Posterior vena cava (tissue), 2 donors: ENCODE results near the gene FGF12. TPM values are rescaled to one million over a fixed set of nuclear protein-coding genes. Genes with fewer than 3 reads are reported as not detected.

Source experiments
- DNase-seq: peaks from one replicate; pipeline ENCODE4 v3.0.0-alpha.2; 2020; ENCODE audit warnings: low spot score
- intact Hi-C, 2 donors: fragments of 100-400 bp; cut with DNase I; formaldehyde crosslinking; loops; one replicate each; pipeline versions ENCODE4 v1.14.1 to v1.14.2; 2022 to 2023
- total RNA-seq, 2 donors: library from RNA; stranded (reverse); fragmentation: NEBNext Ultra II Directional; extraction: Animal tissue kit (Norgen Biotek cat#: 25700); gene quantifications; one replicate each; pipeline ENCODE4 v1.2.1, GENCODE V29; 2021
- donor health status: DM: yes; HTN: yes; CAD: no.
- donor health status: DM: yes; HTN: yes; CAD: no.

The FGF12 gene
- total RNA-seq, 2 donors from 2014 or later = 1.4 to 1.7 TPM

DNA sequence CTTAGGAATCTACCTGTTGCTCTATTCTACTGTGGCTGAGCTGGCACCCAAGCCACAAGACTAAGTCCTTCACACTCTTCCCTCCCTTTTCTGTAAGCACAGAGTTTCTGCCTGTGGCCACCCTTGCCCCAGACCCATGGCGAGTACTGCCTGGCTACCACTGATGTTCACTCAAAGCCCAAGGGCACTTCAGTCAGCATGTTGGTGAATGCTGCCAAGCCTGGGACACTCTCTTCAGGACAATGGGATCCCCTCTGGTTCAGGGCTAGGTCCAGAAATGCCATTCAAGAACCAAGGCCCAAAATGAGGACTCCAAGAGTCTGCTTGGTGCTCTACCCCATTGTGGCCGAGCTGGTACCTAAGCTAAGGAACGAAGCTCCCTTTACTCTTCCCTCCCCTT lies 184.2 kb downstream of the FGF12 start:
- intact Hi-C loops = no loop called here

DNA sequence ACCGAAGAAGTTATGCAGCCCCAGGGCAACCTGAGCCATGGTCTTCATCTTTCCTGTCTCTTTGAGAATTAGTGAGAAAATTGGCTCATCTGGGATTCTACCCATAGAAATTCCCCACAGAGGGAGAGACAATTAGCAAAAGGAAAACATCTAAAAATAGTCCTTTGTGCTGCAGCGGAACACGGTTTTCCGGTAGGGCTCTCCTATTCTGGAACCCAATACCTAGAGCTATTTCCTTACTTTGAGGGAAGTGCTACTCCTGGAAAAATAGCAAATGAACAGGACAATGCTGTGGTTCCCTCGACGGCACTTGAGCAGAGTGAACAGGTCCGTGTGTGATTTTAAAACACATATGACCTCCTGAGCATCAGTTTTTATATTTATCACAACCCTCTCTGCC lies 210.5 kb downstream of the FGF12 start:
- intact Hi-C loops = no loop called here
- DNase-seq = no peak

More for the DNA sequence above, 184.2 kb downstream of the FGF12 start:
- no peak for DNase-seq

DNA sequence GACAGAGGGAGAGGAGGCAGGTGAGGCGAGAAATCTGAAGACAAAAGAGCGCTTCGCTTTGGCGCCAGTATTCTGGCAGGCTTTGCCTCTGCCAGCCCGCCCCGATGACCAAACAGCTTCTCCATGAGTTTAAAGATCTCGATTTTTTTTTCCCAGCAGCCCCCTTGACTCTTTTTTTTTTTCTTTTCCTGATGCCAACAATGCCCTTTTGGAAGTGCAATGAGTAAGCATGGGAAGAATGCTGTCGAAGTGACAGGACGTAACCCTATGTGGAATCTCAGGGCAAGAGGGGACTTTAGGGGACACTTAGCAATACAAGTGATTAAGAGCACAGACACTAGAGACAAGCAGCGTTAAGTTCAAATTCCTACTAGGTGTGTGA lies 211.7 kb downstream of the FGF12 start:
- DNase-seq = no peak
- intact Hi-C loops = no loop called here

DNA sequence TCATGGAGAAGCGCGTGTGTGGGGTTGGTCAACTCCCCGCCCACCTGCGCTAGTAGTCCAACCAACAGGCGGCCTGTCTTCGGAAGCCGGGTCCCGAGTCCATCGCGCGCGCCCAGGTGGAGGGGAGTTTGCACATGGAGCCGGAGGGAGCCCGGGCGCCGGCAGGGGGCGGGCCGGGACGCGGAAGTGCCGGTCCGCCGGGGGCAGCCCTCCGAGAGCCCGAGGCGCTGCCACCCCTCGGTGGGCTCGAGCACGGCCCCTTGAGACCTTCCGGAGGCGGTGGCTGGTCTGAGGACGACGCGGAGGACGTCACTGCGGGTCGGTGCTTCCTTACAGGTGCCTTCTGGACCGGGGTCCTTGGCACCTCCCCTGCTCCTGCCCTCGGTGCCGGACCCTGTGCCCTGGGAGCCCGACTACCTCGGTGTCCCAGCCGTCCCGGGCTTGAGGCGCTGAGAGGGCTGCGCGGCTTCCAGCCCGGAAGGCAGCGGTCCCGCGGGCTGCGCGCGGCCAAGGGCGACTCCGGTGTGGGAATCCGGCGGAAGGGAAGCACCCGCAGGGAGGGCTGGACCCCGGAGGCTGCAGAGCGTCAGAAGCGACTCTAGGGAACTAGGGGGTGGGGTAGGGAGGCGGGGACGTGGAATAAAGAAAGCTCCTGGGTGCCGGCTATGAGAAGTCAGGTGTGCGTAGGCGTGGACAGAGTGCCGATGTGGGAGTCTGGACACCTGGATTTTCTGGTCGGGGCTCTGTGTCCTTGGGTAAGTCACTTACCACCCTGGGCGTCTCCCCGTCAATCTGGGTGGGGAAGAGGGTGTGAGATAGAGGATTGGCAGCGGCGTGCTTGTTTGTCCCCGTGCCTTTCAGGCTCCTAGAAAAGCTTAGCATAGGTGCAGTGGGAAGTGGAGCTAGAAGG lies 212.3 kb downstream of the FGF12 start:
- peak; percentile 75 for DNase-seq
- intact Hi-C loops = no loop called here

DNA sequence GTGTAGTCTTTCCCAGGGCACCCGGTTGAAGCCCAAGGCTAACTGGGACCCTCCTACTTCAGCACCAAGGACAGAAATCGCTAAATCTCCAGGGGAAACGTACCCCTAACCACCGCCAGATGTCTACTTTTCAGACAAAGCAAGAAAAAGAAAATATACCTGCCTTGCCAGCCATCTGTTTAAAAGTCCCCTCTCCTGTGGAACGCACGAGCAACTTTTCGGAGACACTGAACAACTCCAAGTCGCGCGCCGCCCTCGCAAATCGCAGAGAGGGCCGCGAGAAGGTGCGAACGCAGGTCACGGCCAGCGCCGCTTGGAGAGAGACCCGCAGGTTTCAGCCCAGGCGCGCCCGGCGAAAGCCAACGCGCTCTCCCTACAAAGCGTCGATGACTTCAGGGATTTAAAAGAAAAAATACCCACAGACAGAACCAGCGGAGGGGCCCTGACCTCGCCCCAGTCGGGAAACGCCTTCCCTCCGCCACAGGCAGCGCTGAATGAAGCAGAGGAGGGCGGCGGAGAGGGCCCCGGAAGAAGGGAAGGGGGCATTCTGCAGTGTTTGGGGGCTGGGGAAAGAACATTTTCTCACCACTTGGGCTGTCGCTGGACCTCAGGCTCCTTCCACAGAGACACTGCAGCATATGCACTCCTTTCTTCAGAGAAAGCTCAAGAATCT lies 213.1 kb downstream of the FGF12 start:
- DNase-seq = peak; percentile 79
- intact Hi-C loops = no loop called here

DNA sequence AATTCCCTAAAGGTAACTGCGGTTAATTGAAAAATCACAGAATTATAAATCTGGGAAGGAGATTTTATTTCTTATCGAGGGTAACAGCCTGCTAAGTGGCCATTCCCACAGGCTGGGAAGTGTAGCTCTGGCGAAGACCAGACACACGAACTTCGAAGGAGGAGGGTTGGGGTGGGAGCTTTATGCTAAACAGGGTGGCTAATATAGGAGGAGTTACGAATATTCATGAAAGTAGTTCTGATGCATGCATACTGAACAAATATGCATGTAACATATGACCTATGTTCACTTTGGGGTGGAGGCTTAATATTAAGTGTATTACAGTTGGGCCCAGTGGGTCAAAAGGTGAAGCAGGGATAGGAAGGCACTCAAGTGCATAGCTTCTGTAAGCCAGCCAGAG lies 221.6 kb downstream of the FGF12 start:
- no peak for DNase-seq
- intact Hi-C loops = no loop called here

DNA sequence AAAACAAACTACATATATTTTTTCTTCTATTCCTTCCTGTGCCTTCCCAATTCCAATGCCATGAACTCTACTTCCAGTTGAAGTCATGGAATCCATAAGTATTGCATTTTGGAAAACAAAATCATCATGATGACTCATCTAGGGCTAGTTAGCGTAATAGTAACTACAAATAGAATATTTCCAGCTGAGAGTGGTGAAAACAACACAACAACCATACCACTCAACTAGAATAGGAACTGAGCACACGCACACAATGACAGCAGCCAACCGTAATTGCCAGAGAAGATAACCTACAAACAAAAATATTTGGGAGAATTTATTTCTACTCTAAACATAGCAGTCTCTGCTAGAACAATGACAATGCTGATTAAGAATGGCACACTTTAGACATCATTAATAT lies 225.9 kb downstream of the FGF12 start:
- DNase-seq = no peak
- intact Hi-C loops = no loop called here

DNA sequence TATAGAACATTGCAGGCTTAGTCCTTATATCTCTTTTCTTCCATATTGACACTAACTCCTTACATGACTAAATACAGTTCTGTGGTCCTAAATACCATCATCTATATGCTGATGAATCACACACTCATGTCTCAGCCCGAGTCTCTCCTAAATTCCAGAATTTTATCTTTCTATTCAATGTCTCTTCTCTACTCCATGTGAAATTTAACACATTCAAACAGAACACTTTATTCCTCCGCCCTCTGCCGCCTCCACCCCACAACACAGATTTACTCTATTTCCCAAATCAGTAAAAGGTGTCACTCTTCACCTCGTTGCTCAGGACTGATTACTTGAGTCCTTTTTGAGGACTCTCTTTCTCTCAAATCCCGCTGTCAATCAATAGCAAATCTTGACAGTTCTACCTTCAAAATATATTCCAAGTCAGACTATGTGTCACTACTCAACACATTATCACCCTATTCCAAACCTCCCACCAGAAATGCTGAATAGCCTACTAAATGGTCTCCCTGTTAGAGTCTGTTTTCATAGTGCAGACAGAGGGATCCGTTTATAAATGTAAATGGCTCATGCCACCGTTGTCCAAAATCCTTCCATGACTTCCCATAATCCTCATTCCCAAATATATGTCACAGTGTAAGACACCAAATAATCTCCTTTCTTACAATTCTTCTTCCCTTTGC lies 230.3 kb downstream of the FGF12 start:
- intact Hi-C loops = no loop called here

DNA sequence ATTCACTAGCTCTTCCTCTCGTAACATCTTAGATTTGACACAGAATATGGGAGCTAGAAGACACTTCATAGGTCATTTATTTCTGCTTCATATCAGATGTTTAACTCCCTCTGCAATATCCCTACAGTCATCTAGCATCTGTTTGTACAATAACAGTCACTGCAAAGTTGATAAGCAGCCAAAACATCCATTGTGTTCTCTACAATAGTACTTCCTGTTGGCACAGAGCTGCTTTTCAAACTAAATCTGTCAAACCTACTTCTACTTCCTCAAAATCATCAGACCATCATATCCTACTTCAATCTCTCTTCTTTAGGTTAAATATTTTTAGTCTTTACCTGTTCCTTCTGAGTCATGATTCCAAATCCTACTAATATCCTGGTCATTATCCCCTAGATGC lies 233.2 kb downstream of the FGF12 start:
- intact Hi-C loops = no loop called here
- no peak for DNase-seq

More for the DNA sequence above, 230.3 kb downstream of the FGF12 start:
- no peak for DNase-seq

DNA sequence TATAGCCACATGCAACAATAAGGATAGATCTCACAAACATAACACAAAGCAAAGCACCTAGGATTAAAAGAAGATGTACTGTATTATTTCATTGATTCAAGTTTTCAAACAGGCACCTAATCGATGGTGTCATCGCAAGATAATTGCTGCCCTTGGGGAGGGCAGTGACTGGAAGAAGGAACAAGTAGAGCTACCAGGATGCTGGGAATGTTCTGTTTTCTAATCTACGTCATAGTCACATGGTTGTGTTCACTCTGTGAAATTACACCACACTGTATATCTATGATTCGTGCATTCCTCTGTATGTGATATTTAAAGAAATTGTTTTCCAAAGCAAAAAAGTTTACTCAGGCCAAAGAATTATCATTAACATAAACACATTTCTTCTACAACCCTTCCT lies 236.6 kb downstream of the FGF12 start:
- intact Hi-C loops = no loop called here
- no peak for DNase-seq

DNA sequence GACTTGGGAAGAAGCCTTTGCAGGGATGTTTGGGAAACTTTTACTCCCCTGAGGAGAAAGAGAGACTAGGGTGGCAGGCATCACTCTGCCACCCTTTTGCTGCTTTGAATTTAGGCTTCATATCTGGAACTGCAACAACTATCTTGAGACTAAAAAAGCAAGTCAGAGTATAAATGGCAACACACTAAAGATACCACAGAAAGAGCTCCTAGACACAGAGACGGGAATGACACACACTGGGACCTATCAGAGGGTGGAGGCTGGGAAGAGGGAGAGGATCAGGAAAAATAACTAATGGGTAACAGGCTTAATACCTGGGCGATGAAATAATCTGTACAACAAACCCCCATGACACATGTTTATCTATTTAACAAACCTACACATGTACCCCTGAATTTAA lies 237.8 kb downstream of the FGF12 start:
- DNase-seq = no peak
- intact Hi-C loops = no loop called here

DNA sequence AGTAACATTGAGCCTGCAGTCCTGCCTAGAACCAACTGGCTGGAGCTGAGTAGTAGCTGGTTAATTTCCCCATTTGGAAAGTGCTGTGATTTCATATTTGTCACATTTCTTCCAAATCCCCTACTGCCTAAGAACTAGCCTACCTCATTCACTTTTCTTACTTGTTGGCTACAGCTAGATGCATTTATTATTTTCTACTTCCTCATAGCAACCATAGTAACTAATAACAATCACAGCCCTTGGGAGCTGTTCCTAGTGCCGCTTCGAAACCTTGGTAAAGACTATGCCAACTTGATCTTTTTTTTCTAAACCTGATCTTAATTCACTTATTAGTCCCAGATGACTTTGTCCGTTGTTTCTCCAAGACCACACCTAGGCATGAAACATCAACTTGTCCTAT lies 240.3 kb downstream of the FGF12 start:
- no peak for DNase-seq
- intact Hi-C loops = no loop called here

DNA sequence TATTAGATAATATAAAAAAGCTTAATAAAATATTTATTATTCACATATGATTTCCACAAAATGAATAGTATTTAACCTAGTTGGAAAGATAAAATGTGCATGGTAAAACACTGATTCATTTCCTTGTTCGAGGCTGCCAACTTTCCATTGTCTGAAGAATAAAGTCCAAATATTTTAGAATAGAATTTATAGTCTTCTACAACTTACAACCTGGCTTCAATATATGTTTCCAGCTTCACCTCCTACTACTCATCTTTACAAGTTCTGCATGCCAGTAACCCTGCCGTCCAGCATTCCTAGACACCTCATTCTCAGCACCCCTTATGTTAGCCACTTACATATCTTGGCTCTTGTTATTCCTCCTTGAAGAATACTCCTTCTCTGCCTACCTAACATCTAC lies 244.5 kb downstream of the FGF12 start:
- DNase-seq = no peak
- intact Hi-C loops = no loop called here

DNA sequence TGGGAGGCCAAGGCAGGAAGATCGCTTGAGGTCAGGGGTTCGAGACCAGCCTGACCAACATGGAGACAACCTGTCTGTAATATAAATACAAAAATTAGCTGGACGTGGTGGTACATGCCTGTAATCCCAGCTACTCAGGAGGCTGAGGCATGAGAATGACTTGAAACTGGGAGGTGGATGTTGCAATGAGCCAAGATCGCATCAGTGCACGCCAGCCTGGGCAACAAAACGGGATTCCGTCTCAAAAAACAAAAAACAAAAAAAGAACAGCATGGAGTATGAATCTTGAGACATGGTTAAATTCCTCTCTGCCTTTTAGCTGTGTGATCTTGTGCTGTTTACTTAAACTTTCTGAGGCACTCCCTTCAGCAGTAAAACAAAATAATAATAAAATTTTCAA lies 244.9 kb downstream of the FGF12 start:
- DNase-seq = no peak
- intact Hi-C loops = no loop called here

DNA sequence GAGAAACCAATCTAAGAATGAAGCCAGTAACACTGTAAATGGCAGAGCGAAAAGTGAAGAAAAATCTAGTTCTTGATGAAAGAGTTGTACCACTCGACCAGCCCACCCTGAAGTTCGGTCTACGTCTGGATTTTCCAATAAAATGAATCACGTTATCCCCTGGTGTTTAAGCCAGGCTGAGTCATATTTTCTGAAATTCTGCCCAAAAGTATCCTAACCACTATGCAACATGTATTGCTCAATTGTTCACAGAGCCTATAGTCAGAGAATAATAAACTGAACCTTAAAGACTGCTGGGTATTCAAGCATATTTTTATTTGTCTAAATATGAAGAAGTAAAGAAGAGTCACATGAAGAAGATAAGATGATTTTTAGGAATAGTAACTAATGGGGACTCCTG lies 245.7 kb downstream of the FGF12 start:
- no peak for DNase-seq
- intact Hi-C loops = no loop called here

DNA sequence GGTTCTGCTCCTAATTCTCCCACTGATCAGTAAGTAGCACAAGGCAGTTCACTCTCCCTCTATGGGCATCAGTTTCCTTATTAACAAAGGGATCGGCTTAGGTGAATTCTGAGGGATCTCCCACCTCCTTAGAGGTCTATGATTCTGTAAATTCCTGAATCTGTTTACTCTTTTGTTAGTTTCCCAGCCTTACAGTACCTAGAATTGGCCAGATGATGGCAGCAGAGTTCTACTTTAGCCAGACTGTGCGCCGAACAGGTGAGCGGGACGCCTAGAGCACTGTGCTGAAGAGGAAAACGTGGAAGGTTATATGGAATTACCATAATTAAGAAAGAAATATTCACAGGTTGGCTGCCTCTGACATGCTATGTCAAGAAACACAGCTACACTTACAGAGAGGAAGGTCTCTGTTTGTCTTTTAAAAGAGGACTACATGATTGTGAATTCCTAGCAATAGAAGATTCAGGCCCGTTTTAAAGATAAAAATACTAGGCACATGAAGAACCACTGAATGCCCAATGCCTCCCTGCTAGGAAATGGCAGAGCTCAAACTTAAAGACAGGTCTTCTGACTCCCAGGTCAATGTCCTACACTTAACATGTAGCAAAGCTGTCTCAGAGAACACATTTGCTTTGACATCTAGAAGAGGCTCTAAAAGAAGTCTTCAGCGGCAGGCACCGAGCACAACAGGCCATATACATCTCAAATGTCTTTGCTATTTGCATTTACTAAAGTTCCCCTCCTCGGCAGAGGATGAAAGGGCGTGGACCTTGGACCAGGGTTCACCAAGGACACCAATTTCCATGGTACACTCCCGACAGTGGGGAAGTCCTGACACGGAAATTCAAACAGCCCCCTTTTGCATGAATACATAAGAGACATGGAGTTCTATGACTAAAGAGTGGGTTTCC lies 259.9 kb downstream of the FGF12 start:
- no peak for DNase-seq
- intact Hi-C loops = no loop called here

DNA sequence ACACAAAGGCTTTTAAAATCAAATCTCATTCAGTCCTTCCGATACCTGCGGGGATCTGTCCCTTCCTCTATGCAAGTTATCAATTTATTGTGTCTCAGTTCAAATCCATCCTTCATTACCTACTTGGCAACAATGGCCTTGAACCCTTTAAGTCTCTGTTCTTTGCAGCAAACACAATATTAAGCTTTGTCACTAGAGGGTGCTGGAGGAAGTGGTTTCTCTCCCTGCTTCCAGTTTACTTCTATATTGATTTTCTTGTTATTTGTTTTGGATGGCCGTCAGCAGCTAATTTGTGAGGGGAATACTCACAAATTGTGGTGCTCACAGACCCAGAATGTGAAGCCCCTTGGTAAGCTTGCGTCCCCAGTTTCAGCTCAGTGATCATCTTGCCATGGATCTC lies 278.3 kb downstream of the FGF12 start:
- intact Hi-C loops = loop anchor here in 1 of 2 donors (10.0 kb wide), 1 partner anchor 1606 kb away; no protein-coding TSS in a partner anchor
- DNase-seq = no peak

DNA sequence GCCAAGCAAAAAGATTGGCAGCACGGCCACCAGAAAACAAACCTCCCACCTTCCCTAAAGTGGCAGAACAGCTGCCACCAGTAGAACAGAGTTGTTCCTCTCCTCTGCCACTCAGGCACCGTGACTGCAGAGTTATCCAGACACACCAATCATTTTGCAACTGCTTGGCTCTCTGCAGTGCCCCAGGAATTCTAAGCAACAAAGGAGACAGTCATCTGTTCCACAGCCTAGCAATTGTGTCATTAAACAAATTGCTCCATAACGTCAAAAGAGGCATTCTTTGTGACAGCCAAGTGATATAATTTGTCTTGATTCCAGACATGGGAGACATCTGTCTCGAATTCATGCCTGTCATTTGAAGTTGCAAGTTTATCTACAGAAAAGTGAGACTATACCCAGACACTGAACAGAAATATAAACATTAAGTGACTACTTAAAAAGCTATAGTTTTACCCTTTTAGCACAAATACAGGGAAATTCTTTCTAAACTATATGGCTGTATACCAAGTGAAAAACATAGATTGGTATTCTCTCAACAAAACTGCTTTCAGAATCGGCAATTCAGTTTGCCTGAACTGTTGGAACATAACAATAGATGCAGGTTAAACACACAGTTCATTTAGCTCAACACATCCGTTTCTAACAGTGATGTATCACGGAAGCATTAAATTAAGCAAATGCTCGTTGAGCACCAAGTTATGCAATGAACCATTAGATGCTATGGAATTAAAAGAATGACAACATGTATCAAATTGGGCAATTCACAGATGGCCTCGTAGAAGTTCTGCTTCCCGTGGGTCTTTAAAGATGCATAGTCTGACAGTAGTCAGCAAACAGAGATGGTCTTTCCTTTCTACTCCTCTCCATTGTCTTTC lies 281.3 kb downstream of the FGF12 start:
- intact Hi-C loops = loop anchor here in 1 of 2 donors (10.0 kb wide), 1 partner anchor 1609 kb away; no protein-coding TSS in a partner anchor
- DNase-seq = no peak
